GM18868 (cell line): ENCODE results near the gene SRXN1.

Experiments
- ATAC-seq: cut with Tn5 transposase; IDR thresholded peaks from one replicate; pipeline ENCODE4 v1.9.1; 2021; ENCODE audit warnings: mild to moderate bottlenecking, moderate library complexity; ENCODE audit not compliant: unreplicated experiment

The SRXN1 gene

GRCh38 chr20:675453-676314 is 22.7 kb upstream of the SRXN1 start, which contains the start of gene SCRT2:
Gene SCRT2, minus strand, starts transcription at chr20:675802. Its CDS starts 201 bp downstream, at chr20:675601.
- ATAC-seq: no peak

GRCh38 chr20:675033-675452 is 22.0 kb upstream of the SRXN1 start:
- no peak for ATAC-seq

GRCh38 chr20:673603-674001 is 20.6 kb upstream of the SRXN1 start:
- no peak for ATAC-seq

- no peak for ATAC-seq
Measured at GRCh38 chr20:672963-673602, 20.1 kb upstream of the SRXN1 start.

- ATAC-seq: no peak
Measured at GRCh38 chr20:671252-672030, 18.4 kb upstream of the SRXN1 start.

GRCh38 chr20:669573-669972 is 16.6 kb upstream of the SRXN1 start:
- ATAC-seq: no peak

GRCh38 chr20:668638-669037 is 15.6 kb upstream of the SRXN1 start:
- no peak for ATAC-seq

GRCh38 chr20:668050-668449 is 15.1 kb upstream of the SRXN1 start:
- no peak for ATAC-seq

- no peak for ATAC-seq
Measured at GRCh38 chr20:667351-668034, 14.5 kb upstream of the SRXN1 start.

- ATAC-seq: no peak
Measured at GRCh38 chr20:666877-667276, 13.9 kb upstream of the SRXN1 start.

GRCh38 chr20:665276-665675 is 12.3 kb upstream of the SRXN1 start:
- ATAC-seq: no peak

- ATAC-seq: no peak
Measured at GRCh38 chr20:664576-664975, 11.6 kb upstream of the SRXN1 start.

GRCh38 chr20:664151-664550 is 11.2 kb upstream of the SRXN1 start:
- no peak for ATAC-seq

GRCh38 chr20:663315-664090 is 10.5 kb upstream of the SRXN1 start:
- ATAC-seq: no peak

- no peak for ATAC-seq
Measured at GRCh38 chr20:662277-663192, 9.5 kb upstream of the SRXN1 start.

GRCh38 chr20:661474-662270 is 8.7 kb upstream of the SRXN1 start:
- no peak for ATAC-seq

- ATAC-seq: no peak
Measured at GRCh38 chr20:658731-659291, 5.8 kb upstream of the SRXN1 start.

GRCh38 chr20:658202-658601 is 5.2 kb upstream of the SRXN1 start:
- no peak for ATAC-seq
